HG03460 (cell line): ENCODE data around the gene MANBA.
A peak's percentile ranks its signal among the peaks of the same experiment; 100 is the strongest.
"Not testable (repeated sequence)": the region's sequence is repeated elsewhere in the genome, so short reads cannot be mapped to it uniquely, and the experiment has no call there.

Experiments
- ATAC-seq: cut with Tn5 transposase; IDR thresholded peaks from one replicate; pipeline ENCODE4 v1.9.1; 2021; ENCODE audit not compliant: unreplicated experiment

Gene MANBA

GRCh38 chr4:102764901-102765300 is 4.1 kb upstream of the MANBA start:
- ATAC-seq, result no peak

GRCh38 chr4:102761906-102762305 is 1.1 kb upstream of the MANBA start:
- ATAC-seq, result no peak

GRCh38 chr4:102761296-102761701 is 531 bp upstream of the MANBA start:
- peak; percentile 10 for ATAC-seq

GRCh38 chr4:102759831-102760644 is 730 bp downstream of the MANBA start:
- peak; percentile 62 for ATAC-seq

GRCh38 chr4:102758241-102759160 is 2.3 kb downstream of the MANBA start:
- ATAC-seq, result no peak

- ATAC-seq, result no peak
Observed at GRCh38 chr4:102757681-102758080, 3.1 kb downstream of the MANBA start.

- ATAC-seq, result no peak
Observed at GRCh38 chr4:102754044-102754443, 6.7 kb downstream of the MANBA start.

- ATAC-seq, result no peak
Observed at GRCh38 chr4:102751941-102752340, 8.8 kb downstream of the MANBA start.

GRCh38 chr4:102743352-102743751 is 17.4 kb downstream of the MANBA start:
- ATAC-seq, result peak; percentile 100

GRCh38 chr4:102738802-102739201 is 22.0 kb downstream of the MANBA start:
- not testable (repeated sequence) for ATAC-seq

- no peak for ATAC-seq
Observed at GRCh38 chr4:102736636-102737549, 23.9 kb downstream of the MANBA start.

- ATAC-seq, result no peak
Observed at GRCh38 chr4:102735582-102735981, 25.2 kb downstream of the MANBA start.

GRCh38 chr4:102734591-102735385 is 26.0 kb downstream of the MANBA start:
- peak; percentile 99 for ATAC-seq

GRCh38 chr4:102734116-102734515 is 26.7 kb downstream of the MANBA start:
- peak; percentile 7 for ATAC-seq

GRCh38 chr4:102733084-102733483 is 27.7 kb downstream of the MANBA start:
- no peak for ATAC-seq

GRCh38 chr4:102732678-102733077 is 28.1 kb downstream of the MANBA start:
- ATAC-seq, result no peak

- ATAC-seq, result no peak
Observed at GRCh38 chr4:102730968-102731533, 29.7 kb downstream of the MANBA start.

GRCh38 chr4:102729486-102729885 is 31.3 kb downstream of the MANBA start:
- not testable (repeated sequence) for ATAC-seq

- not testable (repeated sequence) for ATAC-seq
Observed at GRCh38 chr4:102726919-102727318, 33.8 kb downstream of the MANBA start.

GRCh38 chr4:102726068-102726467 is 34.7 kb downstream of the MANBA start:
- ATAC-seq, result no peak
